Measurements from ENCODE around the gene VSTM2B. TPM values are rescaled to one million over a fixed set of nuclear protein-coding genes. Genes with fewer than 3 reads are reported as not detected.

Gene VSTM2B
- total and polyA plus RNA-seq, 2 of the 13 experiments (the other 11 are each of a cell fraction or from before 2014, with no cell fraction given), result not detected

GRCh38 chr19:29605653-29606419 lies 80.0 kb downstream of the VSTM2B start, which contains the start of gene POP4 (continued):
- no peak for TF ChIP-seq SOX6 (IDR thresholded peaks at IDR 0.05)
- peak; percentile 24; the same call in 1 of the 2 replicates for TF ChIP-seq SOX6 (CRISPR knock-in tag; IDR thresholded peaks at IDR 0.05)
- peak; percentile 95 for TF ChIP-seq ZBTB7A (CRISPR knock-in tag; IDR thresholded peaks at IDR 0.05)
- TF ChIP-seq ZNF777 (CRISPR knock-in tag; IDR thresholded peaks at IDR 0.05), result no peak
- no peak for TF ChIP-seq ZNF572 (CRISPR knock-in tag; IDR thresholded peaks at IDR 0.05)
- TF ChIP-seq HNF4A (CRISPR knock-in tag; IDR thresholded peaks at IDR 0.05), result peak; percentile 42; the same call in 1 of the 2 replicates
- TF ChIP-seq SMC3 (IDR thresholded peaks at IDR 0.05; ENCODE audit: low read length), result no peak
- peak; percentile 95; the same call in 1 of the 2 replicates for TF ChIP-seq ZNF691 (CRISPR knock-in tag; IDR thresholded peaks at IDR 0.05; ENCODE audit: borderline replicate concordance, low read depth)
- no peak for TF ChIP-seq ZNF639 (CRISPR knock-in tag; conservative IDR thresholded peaks at IDR 0.05)
- no peak for TF ChIP-seq NFE2 (CRISPR knock-in tag; IDR thresholded peaks at IDR 0.05)
- TF ChIP-seq ZBTB33 (CRISPR knock-in tag; IDR thresholded peaks at IDR 0.05), result 0 out of 2 replicates have a peak, but pooled peaks have one; percentile 23
- no peak for TF ChIP-seq ZNF800 (CRISPR knock-in tag; IDR thresholded peaks at IDR 0.05)
- no peak for TF ChIP-seq FUBP1 (CRISPR knock-in tag; IDR thresholded peaks at IDR 0.05; ENCODE audit: borderline replicate concordance)
- 0 out of 2 replicates have a peak, but pooled peaks have one; percentile 16 for TF ChIP-seq SNAPC2 (CRISPR knock-in tag; IDR thresholded peaks at IDR 0.05)
- peak; percentile 51 for TF ChIP-seq MIXL1 (CRISPR knock-in tag; IDR thresholded peaks at IDR 0.05)
- no peak for TF ChIP-seq BCLAF1 (IDR thresholded peaks at IDR 0.05)
- TF ChIP-seq MYC (CRISPR knock-in tag; IDR thresholded peaks at IDR 0.05; ENCODE audit: borderline replicate concordance), result peak; percentile 62; the same call in 1 of the 2 replicates
